GM11168 (cell line): Measurements from ENCODE around the gene DOCK2.

Source experiments
- in situ Hi-C: fragments of 300-500 bp; cut with MboI; formaldehyde crosslinking; loops from one replicate; pipeline ENCODE4 v1.12.0; 2022; ENCODE audit warnings: low sequenced_read_pairs; ENCODE audit not compliant: unreplicated experiment

DOCK2 gene

DNA sequence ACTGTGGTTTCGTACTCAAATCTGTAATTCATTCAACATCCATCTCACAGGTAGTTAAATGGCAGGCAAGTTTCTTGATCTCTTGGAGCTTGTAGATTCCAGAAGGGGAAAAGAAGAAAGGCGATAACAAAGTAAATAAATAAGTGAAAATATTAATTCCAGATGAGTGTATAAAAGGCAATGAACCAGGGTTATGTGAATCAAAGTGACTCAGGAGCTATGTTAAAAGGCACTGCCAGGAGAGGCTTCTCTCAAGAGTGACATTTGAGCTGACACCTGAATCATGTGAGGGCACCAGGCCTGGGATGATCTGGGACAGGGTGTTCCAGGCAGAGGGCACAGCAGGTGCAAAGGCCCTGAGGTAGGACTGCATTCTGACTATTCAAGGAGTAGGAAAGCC, 45.0 kb downstream of the DOCK2 start:
- in situ Hi-C loops = no loop called here

DNA sequence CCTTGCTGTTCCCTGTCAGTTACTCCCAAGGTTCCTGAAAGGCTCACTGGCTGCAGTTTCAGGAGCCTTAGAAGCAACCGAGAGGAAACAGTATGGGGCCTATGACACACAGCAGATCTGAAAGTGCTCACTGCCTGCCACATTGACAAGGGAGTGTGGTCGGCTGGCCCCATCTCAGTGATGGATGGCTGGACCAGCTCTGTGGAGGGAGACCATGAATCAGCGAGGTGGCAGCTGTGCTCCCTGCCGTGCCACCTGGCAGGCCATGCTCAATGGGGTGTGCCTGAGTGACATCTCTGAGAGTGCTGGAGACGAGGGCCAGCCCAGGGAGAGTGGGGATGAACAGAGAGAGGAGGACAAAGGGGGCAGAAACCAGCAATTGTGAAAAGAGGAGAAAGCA, 49.1 kb downstream of the DOCK2 start:
- in situ Hi-C loops = no loop called here

DNA sequence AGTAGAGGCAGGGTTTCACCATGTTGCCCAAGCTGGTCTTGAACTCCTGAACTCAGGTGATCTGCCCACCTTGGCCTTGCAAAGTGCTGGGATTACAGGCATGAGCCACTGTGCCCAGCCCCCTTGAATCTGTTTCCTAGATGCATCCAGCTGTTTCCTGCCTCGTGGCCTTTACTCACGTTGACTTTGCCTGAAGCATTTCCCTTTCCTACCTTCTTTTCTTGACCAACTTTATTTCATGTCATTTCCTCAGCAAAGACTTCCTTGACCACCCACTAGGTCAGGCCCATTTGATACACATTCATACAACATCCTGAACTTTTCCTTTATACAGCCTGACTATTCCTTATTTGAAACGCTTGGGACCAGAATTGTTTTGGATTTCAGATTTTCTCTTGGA, 51.0 kb downstream of the DOCK2 start:
- in situ Hi-C loops = no loop called here

DNA sequence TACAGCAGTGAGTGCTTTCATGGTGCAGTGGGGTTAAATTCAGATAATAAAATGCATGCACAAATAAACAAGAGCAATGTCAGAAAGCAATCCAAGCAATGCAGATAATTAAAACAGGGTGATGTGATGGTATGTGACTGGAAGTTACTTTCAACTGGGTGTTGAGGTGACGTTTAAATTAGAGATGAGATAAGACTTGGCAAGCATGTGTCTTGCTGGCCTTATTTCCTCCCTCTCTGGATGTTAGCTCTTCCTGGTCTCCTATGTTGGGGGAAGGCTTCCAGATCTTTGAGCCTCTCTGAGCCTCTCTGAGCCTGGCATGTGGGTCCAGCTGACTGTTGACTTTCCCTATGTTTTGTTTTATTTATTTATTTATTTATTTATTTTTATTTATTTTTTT, 54.4 kb downstream of the DOCK2 start:
- in situ Hi-C loops = no loop called here

DNA sequence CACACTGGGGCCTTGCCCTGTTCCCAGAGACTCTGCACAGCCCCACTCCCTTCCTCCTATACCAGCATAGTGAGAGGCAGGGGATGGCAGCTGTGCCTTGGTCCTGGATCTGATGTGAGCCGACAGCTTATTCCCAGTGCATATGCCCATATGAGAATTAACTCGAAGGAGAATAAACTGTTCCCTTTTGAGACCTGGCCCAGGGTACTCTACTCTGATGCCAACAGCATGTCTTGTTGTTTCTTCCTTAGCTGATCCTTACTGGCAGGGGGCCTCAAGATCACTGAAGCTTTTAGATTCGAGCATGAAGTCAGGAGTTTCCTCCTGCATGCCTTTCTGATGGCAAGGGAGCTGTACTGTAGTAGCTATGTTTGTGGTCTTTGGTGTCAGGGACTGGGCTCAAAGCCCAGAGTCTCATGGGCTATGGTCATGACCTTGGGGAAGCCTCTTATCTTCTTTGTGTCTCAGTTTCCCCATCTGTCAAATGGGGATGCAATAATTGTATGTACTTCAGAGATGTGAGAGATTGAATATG, 57.1 kb downstream of the DOCK2 start:
- in situ Hi-C loops = no loop called here

DNA sequence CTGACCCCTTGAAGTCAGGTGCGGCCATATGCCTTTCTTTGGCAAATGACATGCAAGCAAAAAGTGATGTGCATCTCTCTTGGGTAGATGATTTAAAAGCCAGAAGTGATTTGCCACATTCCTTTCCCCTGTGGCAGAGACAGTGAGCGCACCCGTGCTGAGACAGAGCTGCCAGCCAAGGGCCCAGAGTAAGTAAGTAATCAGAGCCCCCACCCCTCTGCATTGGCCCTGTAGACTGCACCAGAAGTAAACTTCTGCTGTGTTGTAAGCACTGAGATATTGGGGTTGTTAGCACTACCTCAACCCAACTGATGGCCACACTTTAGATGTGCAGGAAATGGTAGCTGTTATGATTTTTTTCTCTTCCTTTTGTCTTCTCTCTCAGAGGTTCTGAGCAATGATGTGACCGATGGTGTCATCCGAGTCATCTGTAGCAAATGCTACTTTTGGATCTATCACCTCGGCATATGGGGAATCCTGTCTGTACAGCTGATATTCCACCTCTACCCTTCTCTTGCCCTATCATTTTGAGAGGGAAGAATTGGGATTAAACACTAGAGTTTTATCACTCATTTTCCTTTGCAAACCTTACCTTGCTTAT, 58.0 kb downstream of the DOCK2 start:
- in situ Hi-C loops = no loop called here

DNA sequence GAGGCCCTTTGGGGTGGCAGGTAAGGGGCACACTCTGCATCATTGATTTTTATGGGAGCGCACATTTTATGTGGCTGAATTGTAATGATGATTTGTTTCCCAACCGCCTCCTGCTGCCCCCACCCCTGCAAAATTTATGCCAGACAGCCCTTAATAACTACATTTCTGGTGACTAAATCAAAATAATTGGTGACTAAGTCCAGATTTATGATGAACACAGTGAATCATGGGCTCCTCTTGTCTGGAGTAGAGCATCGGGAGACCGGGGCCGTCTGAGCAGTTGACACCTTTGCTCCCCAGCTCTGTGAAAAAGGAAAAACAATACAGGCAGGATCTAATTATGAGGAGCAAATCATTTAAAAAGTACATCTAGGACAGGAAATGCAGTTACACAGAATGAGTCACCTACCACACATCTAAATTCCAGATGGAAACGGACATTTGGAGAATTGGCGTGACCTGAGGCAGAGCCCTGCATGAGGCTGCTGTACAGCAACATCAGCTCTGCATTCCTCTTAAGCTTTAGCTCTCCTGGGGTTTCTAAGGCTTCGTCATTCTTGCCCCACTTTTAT, 58.9 kb downstream of the DOCK2 start:
- in situ Hi-C loops = no loop called here

DNA sequence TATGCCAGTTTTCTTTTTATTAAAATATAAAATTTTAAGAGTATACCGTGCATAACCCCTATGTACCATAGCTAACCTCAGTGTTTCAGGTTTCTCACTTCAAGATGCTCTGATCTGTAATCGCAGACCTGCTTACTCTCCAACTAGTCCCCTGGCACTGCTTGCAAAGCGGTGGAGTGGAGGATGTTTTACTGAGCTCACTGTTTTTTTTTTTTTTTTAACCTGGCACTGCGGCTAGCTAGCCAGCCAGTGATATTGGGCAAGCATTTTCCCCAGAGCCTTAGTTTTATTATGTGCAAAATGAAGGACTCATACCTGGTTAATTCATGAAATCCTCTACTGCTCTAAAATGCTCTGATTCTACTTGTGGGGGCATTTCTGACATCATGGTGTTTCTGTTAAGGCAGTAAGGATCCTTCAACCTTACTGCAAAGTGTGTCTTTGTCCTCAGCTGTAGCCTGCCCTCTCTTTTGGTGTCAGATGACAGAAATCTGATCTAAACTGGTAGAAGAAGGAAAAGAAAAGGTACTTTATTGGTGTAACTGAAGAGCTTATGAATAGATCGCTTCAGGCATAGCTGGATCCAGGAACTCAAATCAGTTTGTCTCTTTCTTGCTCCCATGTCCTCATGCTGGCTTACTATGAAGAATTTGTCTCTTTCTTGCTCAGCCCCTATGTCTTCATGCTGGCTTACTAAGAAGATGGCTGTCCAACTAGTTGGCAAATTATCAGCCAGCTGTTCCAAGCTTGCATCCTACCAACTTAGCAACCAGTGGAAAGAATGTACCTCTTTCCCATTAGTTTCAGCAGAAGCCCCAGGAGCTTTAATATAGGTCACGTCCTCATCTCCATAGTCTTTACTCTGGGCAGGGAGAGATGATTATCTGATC, 59.8 kb downstream of the DOCK2 start:
- in situ Hi-C loops = no loop called here

DNA sequence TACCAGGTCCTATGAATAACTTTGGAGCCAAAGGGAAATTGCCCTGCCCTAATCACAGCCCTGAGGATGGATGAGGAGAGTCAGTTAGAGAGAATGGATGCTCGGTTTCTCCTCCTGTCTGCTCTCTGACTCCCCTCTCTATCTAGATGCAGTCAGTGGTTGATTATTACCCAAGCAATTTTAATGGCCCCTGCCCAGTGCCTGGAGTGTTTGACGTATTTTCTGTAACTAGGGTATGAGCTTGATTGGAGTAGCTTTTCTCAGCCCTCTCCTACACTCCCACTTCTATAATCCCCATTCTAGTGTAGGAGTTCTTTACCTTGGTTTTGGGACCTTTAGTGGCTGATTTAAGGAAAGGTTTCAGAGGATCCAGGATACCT, 60.4 kb downstream of the DOCK2 start:
- in situ Hi-C loops = no loop called here

DNA sequence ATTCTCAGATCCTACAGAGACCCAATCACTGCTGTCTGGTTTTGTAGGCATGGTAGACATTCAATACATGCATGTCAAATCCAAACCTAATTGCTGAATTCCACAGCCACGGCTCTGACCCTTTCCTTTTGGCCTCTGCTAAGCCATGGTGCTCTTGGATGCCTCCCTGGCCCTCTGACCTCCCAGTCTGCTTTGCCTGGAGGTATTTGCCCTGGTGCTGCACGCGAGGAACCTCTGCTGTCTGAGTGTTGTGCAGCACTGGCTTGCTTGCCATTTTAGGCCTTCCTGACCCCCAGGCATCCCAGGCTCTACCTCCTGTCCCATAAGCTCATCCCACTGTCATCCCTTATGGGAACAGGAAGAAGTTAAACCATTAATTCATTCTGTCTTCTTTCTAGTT, 60.9 kb downstream of the DOCK2 start:
- in situ Hi-C loops = no loop called here

DNA sequence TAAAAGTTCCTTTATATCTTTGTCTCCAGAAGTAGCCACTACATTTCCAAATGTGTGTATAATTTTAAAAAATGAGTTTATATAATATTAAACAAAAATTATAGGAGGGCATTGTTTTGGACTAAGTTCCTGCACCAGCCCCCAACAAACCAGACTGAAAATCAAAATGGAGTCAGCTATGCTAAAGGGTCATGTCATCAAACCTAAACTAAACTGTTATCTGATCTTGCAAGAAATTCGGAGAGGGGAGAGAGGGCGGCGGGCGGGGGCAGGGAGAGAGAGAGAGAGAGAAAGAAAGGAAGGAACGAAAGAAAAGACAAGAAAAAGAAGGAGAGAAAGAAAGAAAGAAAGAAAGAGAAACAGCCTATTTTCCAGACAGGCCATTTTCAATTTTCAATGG, 63.5 kb downstream of the DOCK2 start:
- in situ Hi-C loops = no loop called here

DNA sequence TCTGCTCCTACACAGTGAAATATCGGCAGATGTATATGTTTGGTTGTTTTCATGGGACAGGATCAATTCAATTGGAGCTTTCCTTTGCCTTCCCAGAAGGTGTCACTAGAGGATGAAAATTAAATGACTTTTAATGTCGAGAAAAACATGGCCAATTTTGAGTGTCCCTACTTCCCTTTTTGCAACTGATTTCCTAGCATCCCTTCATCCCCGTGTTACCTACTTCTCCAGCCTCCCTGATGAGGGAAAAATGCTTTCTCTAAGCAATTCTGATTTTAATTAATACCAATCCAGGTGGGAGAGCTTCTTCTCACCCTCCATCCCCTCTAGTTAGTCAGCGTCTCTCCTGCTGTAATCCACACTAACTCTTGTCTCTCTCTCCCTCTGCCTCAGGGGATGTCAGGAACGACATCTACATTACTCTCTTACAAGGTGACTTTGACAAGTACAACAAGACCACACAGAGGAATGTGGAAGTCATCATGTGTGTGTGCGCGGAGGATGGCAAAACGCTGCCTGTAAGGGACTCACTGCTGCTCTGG, 64.9 kb downstream of the DOCK2 start:
- in situ Hi-C loops = no loop called here

DNA sequence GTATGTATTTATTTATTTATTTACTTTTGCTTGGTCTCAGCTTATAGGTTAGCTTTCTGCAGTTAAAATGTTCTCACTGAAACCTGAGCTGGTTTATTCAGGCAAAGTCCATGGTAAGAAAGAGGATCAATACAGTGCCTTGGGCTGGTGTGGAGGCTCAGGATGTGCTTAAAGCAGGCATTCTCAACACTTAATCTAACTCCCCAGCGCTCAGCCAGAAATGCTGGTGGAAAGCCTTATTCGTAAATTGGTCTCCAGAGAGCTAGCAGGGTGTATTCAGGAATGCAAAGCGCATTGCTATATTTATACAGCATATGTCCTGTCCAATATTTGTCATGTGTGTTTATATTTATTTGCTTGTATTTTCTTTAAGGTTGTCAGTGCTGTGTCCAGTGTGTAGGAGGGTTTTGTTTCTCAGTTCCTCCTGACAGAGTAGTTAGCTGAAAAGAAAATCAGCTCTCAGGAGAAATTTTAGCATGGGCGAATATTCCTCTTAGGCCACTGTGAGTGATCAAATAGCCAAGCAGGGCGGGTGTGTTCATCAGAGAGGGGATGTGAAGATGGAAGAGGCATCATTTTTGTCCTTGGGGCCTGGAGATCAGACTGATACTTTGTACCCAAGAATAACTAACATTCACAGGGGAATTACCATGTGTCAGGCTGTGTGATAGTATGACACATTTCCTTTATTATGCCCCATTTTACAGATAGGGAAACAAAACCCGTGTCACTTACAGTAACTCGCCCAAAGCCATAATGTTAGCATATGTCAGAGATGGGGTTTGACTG, 65.8 kb downstream of the DOCK2 start:
- in situ Hi-C loops = no loop called here

DNA sequence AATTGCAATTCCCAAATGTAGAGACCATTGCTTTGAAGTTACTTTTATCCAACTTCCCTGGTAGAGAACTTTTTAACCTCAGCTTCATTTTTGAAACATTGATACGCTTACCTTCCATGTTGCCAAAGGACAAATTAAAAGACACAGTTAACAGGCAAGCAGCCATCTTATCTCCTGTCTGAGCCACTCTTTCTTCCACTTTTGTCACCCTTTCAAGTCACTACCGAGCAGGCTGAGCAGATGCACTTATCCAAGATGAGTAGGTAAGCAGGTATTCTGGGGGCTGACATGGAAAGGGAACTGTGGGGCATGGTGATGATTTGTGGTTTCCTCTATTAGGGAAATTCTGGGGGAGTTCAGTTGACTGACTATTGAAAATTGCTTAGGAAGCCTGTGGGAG, 66.7 kb downstream of the DOCK2 start:
- in situ Hi-C loops = no loop called here

DNA sequence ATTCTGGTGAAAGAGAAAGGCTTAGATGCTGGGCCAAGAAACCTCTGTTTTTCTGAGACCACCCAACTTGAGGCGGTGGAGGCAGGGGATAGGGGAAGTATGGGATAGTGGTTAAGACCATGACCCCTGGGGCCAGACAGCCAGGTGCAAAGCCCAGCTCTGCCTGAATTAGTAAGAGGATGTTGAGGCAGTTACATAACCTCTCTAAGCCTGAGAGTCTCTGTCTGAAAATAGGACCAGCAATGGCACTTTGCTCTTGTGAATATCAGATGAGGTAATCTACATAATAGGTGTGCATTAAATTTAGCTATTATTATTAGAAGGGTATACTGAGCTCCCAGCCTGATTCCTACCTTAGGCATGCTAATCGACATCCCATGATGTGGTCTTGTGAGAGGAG, 68.2 kb downstream of the DOCK2 start:
- in situ Hi-C loops = no loop called here

DNA sequence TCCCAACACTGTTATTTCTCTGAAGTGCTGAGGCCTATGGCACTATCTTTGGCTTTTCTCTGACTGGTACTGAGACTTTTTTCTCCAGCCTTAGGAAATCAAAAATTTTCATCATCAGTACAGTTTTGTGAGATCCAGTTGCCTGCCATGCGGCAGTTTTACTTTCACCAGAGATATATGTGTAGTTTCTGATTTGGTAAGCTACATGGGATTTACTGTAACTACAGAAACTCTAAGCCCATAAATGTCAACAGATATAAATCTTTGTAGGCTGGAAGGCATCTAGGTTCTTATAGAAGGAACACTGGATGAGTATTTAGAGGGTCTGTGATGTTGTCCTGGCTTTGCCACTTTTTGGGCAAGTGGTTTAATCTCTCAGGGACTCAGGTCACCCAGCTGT, 69.0 kb downstream of the DOCK2 start:
- in situ Hi-C loops = no loop called here

DNA sequence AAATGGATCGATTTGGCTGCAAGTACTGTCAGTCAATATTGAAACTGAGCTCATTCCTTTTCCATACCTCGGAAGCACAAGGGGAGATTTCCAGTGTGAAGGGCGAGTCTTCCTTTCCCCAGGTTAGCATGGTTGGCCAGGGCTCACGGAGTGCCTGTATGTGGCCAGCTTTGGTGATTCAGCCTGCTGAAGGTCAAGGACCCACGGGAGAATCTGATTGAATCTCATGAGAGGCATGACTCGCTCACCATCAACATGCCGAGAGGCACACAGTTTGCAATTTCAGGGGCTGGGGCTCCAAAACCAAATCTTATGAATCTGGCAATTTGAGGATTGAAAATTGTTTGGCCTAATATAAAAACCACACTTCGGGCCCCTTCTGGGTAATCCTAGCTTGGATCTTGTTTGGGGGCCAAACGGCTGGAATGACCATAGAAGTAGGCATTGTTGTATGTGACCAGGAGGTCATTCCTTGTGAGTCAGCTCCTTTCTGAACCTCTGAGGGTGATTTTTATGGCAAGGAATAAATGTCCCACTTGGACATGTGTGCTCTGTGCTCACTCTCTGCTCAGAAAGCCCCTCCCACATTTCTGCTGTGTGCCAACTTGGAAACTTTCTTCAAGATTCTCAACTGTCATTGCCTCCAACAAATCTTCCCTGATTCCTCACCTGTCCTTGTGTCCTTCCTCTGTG, 69.8 kb downstream of the DOCK2 start:
- in situ Hi-C loops = no loop called here

DNA sequence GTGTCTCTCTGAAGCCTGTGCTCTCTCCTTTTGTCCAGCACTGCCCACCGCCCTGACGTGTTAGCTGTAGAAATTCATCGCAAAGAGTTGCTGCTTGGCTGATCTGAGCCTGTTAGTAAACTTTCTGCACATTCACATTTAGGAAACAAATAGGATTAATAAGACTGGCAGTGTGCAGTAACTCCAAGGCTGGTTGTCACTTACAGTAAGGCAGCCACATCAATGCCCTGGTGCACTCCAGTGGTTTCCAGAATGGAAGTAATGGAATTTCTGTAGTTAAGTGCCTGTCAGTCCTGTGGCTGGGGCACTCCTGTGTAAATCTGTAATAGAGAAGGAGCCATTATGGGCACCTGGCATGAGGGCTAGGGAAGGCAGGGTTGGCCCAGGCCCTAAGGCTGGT, 70.6 kb downstream of the DOCK2 start:
- in situ Hi-C loops = no loop called here

DNA sequence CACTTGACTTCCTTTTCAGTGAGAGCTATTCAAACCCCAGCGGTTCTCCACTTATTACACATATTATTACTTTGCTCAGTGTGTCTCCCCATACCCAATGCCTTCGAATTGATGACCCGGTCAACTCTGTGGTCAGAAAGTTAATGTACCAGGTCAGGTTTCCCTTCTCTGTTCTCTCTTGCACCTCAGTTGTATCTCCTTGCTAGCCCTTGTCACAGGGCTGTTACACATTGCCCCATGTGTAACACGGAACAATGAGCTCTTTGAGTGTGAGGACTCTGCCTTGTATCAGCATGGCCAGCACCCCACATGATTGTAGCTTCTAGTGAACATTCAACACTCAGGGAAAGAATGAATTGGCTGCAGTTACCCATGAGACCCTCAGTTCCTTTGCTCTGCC, 73.6 kb downstream of the DOCK2 start:
- in situ Hi-C loops = no loop called here
